ENCODE results near the gene SOHLH1. TPM values are rescaled to one million over a fixed set of nuclear protein-coding genes. Genes with fewer than 3 reads are reported as not detected.
"Not testable (repeated sequence)": the region's sequence is repeated elsewhere in the genome, so short reads cannot be mapped to it uniquely, and the experiment has no call there.

The SOHLH1 gene
- total RNA-seq, 4 donors from 2014 or later: not detected

GRCh38 chr9:135671591-135672041, 27.7 kb downstream of the SOHLH1 start:
- ATAC-seq (ENCODE audit: low FRiP score) (no peak), DNase-seq (ENCODE audit: low spot score) (no peak)
- TF ChIP-seq CTCF (IDR thresholded peaks at IDR 0.05): no peak

GRCh38 chr9:135670721-135671590, 28.3 kb downstream of the SOHLH1 start:
- DNase-seq (ENCODE audit: low spot score) (no peak), ATAC-seq (ENCODE audit: low FRiP score) (no peak)
- TF ChIP-seq CTCF (IDR thresholded peaks at IDR 0.05): no peak

GRCh38 chr9:135669616-135670285, 29.5 kb downstream of the SOHLH1 start:
- DNase-seq (ENCODE audit: low spot score) (no peak), ATAC-seq (ENCODE audit: low FRiP score) (no peak)
- no peak for TF ChIP-seq CTCF (IDR thresholded peaks at IDR 0.05)

- DNase-seq (ENCODE audit: low spot score); ATAC-seq (ENCODE audit: low FRiP score): not testable (repeated sequence)
Measured at GRCh38 chr9:135669018-135669417, 30.3 kb downstream of the SOHLH1 start.

- no peak for ATAC-seq (ENCODE audit: low FRiP score)
- DNase-seq (ENCODE audit: low spot score): no peak
- no peak for TF ChIP-seq CTCF (IDR thresholded peaks at IDR 0.05)
Measured at GRCh38 chr9:135667463-135668001, 31.7 kb downstream of the SOHLH1 start.

- no peak for ATAC-seq (ENCODE audit: low FRiP score)
- DNase-seq (ENCODE audit: low spot score): no peak
- TF ChIP-seq CTCF (IDR thresholded peaks at IDR 0.05): no peak
Measured at GRCh38 chr9:135666534-135667462, 32.5 kb downstream of the SOHLH1 start.
